ENCODE data around the gene FANCD2OS.
"Not testable (repeated sequence)": the region's sequence is repeated elsewhere in the genome, so short reads cannot be mapped to it uniquely, and the experiment has no call there.

The FANCD2OS gene

DNA sequence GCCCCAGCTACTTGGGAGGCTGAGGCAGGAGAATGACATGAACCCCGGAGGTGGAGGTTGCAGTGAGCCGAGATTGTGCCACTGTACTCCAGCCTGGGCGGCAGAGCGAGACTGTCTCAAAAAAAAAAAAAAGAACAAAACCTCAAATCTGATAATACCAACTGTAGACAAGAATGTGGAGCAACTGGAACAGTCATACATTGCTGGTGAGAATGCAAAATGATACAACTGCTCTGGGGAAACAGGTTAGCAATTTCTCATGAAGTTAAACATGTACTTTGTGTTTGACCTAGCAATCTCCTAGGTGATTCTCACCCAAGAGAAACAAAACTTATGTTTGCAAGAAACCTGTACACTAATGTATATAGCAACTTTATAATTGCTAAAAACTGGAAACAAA lies 29.1 kb upstream of the FANCD2OS start:
- Histone ChIP-seq H3K79me2 (ENCODE audit: control insufficient read depth, insufficient read depth, low read length, unreplicated experiment) (no peaks in the 10 kb centered on the region), H3K36me3 (ENCODE audit: insufficient read depth, low read length) (no peaks in the 10 kb centered on the region)

DNA sequence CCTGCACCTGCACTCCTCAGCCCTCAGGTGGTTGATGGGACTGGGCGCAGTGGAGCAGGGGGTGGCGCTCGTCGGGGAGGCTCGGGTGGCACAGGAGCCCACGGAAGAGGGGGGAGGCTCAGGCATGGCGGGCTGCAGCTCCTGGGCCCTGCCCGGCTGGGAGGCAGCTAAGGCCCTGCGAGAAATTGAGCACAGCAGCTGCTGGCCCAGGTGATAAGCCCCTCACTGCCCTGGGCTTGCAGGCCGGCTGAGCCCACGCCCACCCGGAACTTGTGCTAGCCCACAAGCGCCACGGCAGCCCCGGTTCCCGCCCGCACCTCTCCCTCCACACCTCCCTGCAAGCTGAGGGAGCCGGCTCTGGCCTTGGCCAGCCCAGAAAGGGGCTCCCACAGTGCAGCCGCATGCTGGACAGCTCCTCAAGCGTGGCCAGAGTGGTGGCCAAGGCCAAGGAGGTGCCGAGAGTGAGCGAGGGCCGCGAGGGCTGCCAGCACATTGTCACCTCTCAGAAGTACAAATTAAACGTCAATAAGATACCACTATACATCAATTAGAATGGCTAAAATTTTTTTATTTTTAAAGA lies 28.5 kb upstream of the FANCD2OS start:
- H3K27ac ChIP-seq (ENCODE audit: low read depth, low read length), result no peak overlapping the region
- H3K36me3 ChIP-seq (ENCODE audit: insufficient read depth, low read length), result no peaks in the 10 kb centered on the region
- no peak overlapping the region for H3K4me3 ChIP-seq (ENCODE audit: low read depth, low read length)
- no peaks in the 10 kb centered on the region for H3K27me3 ChIP-seq (ENCODE audit: insufficient read depth, low read length)
- no peak overlapping the region for H2AFZ ChIP-seq (ENCODE audit: low read length, unreplicated experiment)
- H3K4me1 ChIP-seq (ENCODE audit: control insufficient read depth, insufficient read depth, low read length, unreplicated experiment), result no peaks in the 10 kb centered on the region
- no peaks in the 10 kb centered on the region for H3K79me2 ChIP-seq (ENCODE audit: control insufficient read depth, insufficient read depth, low read length, unreplicated experiment)

More for the DNA sequence above, 29.1 kb upstream of the FANCD2OS start:
- Histone ChIP-seq H3K27me3 (ENCODE audit: insufficient read depth, low read length) (no peaks in the 10 kb centered on the region), H3K4me1 (ENCODE audit: control insufficient read depth, insufficient read depth, low read length, unreplicated experiment) (no peaks in the 10 kb centered on the region), H3K4me3 (ENCODE audit: low read depth, low read length) (no peak overlapping the region), H3K27ac (ENCODE audit: low read depth, low read length) (no peak overlapping the region), H2AFZ (ENCODE audit: low read length, unreplicated experiment) (no peak overlapping the region)

- H3K27me3 ChIP-seq (ENCODE audit: insufficient read depth, low read length); H3K27ac ChIP-seq (ENCODE audit: low read depth, low read length); H3K79me2 ChIP-seq (ENCODE audit: control insufficient read depth, insufficient read depth, low read length, unreplicated experiment); H3K36me3 ChIP-seq (ENCODE audit: insufficient read depth, low read length); H2AFZ ChIP-seq (ENCODE audit: low read length, unreplicated experiment); H3K4me1 ChIP-seq (ENCODE audit: control insufficient read depth, insufficient read depth, low read length, unreplicated experiment); H3K4me3 ChIP-seq (ENCODE audit: low read depth, low read length): not testable (repeated sequence)
Observed at GRCh38 chr3:10135872-10136271, 27.8 kb upstream of the FANCD2OS start.

GRCh38 chr3:10122724-10123123 lies 14.7 kb upstream of the FANCD2OS start:
- Histone ChIP-seq H3K27ac (ENCODE audit: low read depth, low read length) (no peak overlapping the region), H3K79me2 (ENCODE audit: control insufficient read depth, insufficient read depth, low read length, unreplicated experiment) (peaks cover 65% of the 10 kb centered on the region), H3K27me3 (ENCODE audit: insufficient read depth, low read length) (no peaks in the 10 kb centered on the region), H3K4me1 (ENCODE audit: control insufficient read depth, insufficient read depth, low read length, unreplicated experiment) (peaks cover 9% of the 10 kb centered on the region), H3K4me3 (ENCODE audit: low read depth, low read length) (no peak overlapping the region), H3K36me3 (ENCODE audit: insufficient read depth, low read length) (peaks cover 26% of the 10 kb centered on the region), H2AFZ (ENCODE audit: low read length, unreplicated experiment) (no peak overlapping the region)

- peaks cover 21% of the 10 kb centered on the region for H3K4me1 ChIP-seq (ENCODE audit: control insufficient read depth, insufficient read depth, low read length, unreplicated experiment)
- H3K27me3 ChIP-seq (ENCODE audit: insufficient read depth, low read length), result no peaks in the 10 kb centered on the region
- H3K36me3 ChIP-seq (ENCODE audit: insufficient read depth, low read length), result peaks cover 15% of the 10 kb centered on the region
- H3K79me2 ChIP-seq (ENCODE audit: control insufficient read depth, insufficient read depth, low read length, unreplicated experiment), result peaks cover 82% of the 10 kb centered on the region
- no peak overlapping the region for H2AFZ ChIP-seq (ENCODE audit: low read length, unreplicated experiment)
- H3K4me3 ChIP-seq (ENCODE audit: low read depth, low read length), result no peak overlapping the region
- H3K27ac ChIP-seq (ENCODE audit: low read depth, low read length), result no peak overlapping the region
Observed at GRCh38 chr3:10121064-10121463, 13.0 kb upstream of the FANCD2OS start.

DNA sequence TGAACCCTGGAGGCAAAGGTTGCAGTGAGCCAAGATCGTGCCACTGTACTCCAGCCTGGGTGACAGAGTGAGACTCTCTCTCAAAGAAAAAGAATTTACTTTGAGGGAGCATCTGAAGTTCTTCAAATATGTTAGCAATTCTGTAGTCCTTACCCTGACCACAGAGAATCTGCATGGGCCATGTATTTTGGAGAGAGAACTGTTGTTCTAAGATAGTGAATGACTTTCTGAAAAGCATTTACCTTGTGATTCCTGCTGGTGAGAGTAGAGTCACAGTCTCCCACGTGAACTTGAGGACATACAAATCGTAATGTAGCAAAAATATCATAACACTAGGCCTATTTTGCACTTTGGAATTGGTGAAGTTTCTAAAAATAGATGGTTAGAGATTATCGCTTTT lies 11.3 kb upstream of the FANCD2OS start:
- peaks cover 21% of the 10 kb centered on the region for H3K4me1 ChIP-seq (ENCODE audit: control insufficient read depth, insufficient read depth, low read length, unreplicated experiment)
- H3K36me3 ChIP-seq (ENCODE audit: insufficient read depth, low read length), result peaks cover 13% of the 10 kb centered on the region
- no peak overlapping the region for H2AFZ ChIP-seq (ENCODE audit: low read length, unreplicated experiment)
- H3K4me3 ChIP-seq (ENCODE audit: low read depth, low read length), result no peak overlapping the region
- no peak overlapping the region for H3K27ac ChIP-seq (ENCODE audit: low read depth, low read length)
- H3K79me2 ChIP-seq (ENCODE audit: control insufficient read depth, insufficient read depth, low read length, unreplicated experiment), result peaks cover 76% of the 10 kb centered on the region
- H3K27me3 ChIP-seq (ENCODE audit: insufficient read depth, low read length), result no peaks in the 10 kb centered on the region

GRCh38 chr3:10116928-10117327 lies 8.9 kb upstream of the FANCD2OS start:
- Histone ChIP-seq H3K4me3 (ENCODE audit: low read depth, low read length) (peak overlapping the region; percentile 97), H3K79me2 (ENCODE audit: control insufficient read depth, insufficient read depth, low read length, unreplicated experiment) (peaks cover 58% of the 10 kb centered on the region), H2AFZ (ENCODE audit: low read length, unreplicated experiment) (no peak overlapping the region), H3K36me3 (ENCODE audit: insufficient read depth, low read length) (peaks cover under 1% of the 10 kb centered on the region; the same call in 1 of the 2 replicates), H3K27ac (ENCODE audit: low read depth, low read length) (no peak overlapping the region), H3K4me1 (ENCODE audit: control insufficient read depth, insufficient read depth, low read length, unreplicated experiment) (peaks cover 21% of the 10 kb centered on the region), H3K27me3 (ENCODE audit: insufficient read depth, low read length) (no peaks in the 10 kb centered on the region)

DNA sequence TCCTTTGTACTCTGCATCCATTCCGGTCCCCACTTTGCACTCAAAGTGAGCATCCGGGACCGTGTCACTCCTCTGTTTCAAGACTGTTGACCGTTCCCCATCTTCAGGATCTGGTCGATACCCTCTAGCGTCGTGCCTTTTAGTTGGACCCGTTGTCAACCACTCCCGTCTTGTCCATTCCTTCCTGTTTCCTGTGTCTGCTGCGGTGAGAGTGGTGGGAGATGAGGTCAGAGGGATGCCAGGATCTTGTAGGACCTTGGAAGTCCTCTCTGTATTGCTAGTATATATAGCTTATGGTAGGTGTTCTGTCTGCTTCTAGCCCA lies 8.0 kb upstream of the FANCD2OS start:
- H3K36me3 ChIP-seq (ENCODE audit: insufficient read depth, low read length), result no peaks in the 10 kb centered on the region
- peak overlapping the region; percentile 38 for H3K27ac ChIP-seq (ENCODE audit: low read depth, low read length)
- H3K4me1 ChIP-seq (ENCODE audit: control insufficient read depth, insufficient read depth, low read length, unreplicated experiment), result peaks cover 21% of the 10 kb centered on the region
- no peaks in the 10 kb centered on the region for H3K27me3 ChIP-seq (ENCODE audit: insufficient read depth, low read length)
- peak overlapping the region; percentile 97 for H3K4me3 ChIP-seq (ENCODE audit: low read depth, low read length)
- peaks cover 55% of the 10 kb centered on the region for H3K79me2 ChIP-seq (ENCODE audit: control insufficient read depth, insufficient read depth, low read length, unreplicated experiment)
- peak overlapping the region; percentile 82 for H2AFZ ChIP-seq (ENCODE audit: low read length, unreplicated experiment)

- Histone ChIP-seq H3K36me3 (ENCODE audit: insufficient read depth, low read length) (no peaks in the 10 kb centered on the region), H3K4me1 (ENCODE audit: control insufficient read depth, insufficient read depth, low read length, unreplicated experiment) (peaks cover 21% of the 10 kb centered on the region), H3K79me2 (ENCODE audit: control insufficient read depth, insufficient read depth, low read length, unreplicated experiment) (peaks cover 49% of the 10 kb centered on the region), H3K27me3 (ENCODE audit: insufficient read depth, low read length) (no peaks in the 10 kb centered on the region), H2AFZ (ENCODE audit: low read length, unreplicated experiment) (peak within 1 kb of the TSS; percentile 82), H3K4me3 (ENCODE audit: low read depth, low read length) (peak within 1 kb of the TSS; percentile 97), H3K27ac (ENCODE audit: low read depth, low read length) (peak within 1 kb of the TSS; percentile 45)
Observed at GRCh38 chr3:10115326-10116137, 7.5 kb upstream of the FANCD2OS start, which contains the start of gene BRK1. BRK1 (plus strand) TSS chr3:10115675; CDS start chr3:10115702, 27 bp downstream.

DNA sequence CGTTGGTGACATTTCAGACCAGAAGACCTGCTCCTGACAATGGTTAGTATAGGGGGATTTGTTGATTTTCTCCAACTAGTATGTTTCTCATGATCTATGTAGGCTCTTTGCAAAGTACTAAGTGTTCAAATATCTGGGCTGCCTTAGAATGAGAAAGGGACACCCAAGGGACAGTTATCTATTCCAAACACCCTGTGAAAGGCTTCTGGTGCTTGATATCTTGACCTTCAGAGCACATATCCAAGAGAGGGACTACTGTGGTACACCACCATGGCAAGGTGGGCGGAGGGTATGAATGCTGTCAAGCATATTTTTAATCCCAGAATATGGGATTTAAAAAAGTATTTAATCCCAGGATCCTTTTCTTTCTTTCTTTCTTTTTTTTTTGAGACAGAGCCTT lies 1.1 kb downstream of the FANCD2OS start:
- Histone ChIP-seq H3K79me2 (ENCODE audit: control insufficient read depth, insufficient read depth, low read length, unreplicated experiment) (no peaks in the 10 kb centered on the region), H3K27me3 (ENCODE audit: insufficient read depth, low read length) (no peaks in the 10 kb centered on the region), H3K27ac (ENCODE audit: low read depth, low read length) (no peak overlapping the region), H3K4me3 (ENCODE audit: low read depth, low read length) (no peak overlapping the region), H3K36me3 (ENCODE audit: insufficient read depth, low read length) (no peaks in the 10 kb centered on the region), H2AFZ (ENCODE audit: low read length, unreplicated experiment) (no peak overlapping the region), H3K4me1 (ENCODE audit: control insufficient read depth, insufficient read depth, low read length, unreplicated experiment) (no peaks in the 10 kb centered on the region)

GRCh38 chr3:10099041-10099440 lies 9.0 kb downstream of the FANCD2OS start:
- Histone ChIP-seq H3K4me1 (ENCODE audit: control insufficient read depth, insufficient read depth, low read length, unreplicated experiment) (peaks cover 4% of the 10 kb centered on the region), H2AFZ (ENCODE audit: low read length, unreplicated experiment) (no peak overlapping the region), H3K36me3 (ENCODE audit: insufficient read depth, low read length) (peaks cover 9% of the 10 kb centered on the region), H3K4me3 (ENCODE audit: low read depth, low read length) (no peak overlapping the region), H3K79me2 (ENCODE audit: control insufficient read depth, insufficient read depth, low read length, unreplicated experiment) (no peaks in the 10 kb centered on the region), H3K27ac (ENCODE audit: low read depth, low read length) (no peak overlapping the region), H3K27me3 (ENCODE audit: insufficient read depth, low read length) (no peaks in the 10 kb centered on the region)

Measured in ACC112 (cell line).